22Rv1 (cell line): Measurements from ENCODE around the gene RAB20.

Experiments used
- CTCF ChIP-seq: fragments of 450-650 bp; IDR thresholded peaks from 2 replicates; pipeline ENCODE4 v1.5.1; 2017; ENCODE audit warnings: mild to moderate bottlenecking
- ZFX ChIP-seq: fragments of 450-650 bp; IDR thresholded peaks from 2 replicates; pipeline ENCODE4 v1.6.1; 2017; ENCODE audit warnings: antibody characterized with exemption, borderline replicate concordance

- TF ChIP-seq CTCF: no peak
- TF ChIP-seq ZFX: no peak
These were observed 57.5 kb downstream of the RAB20 start for GRCh38 chr13:110503979-110504499.
